HCT116 (cell line): ENCODE results near the gene TCERG1L. TPM values are rescaled to one million over a fixed set of nuclear protein-coding genes. Genes with fewer than 3 reads are reported as not detected.

ENCODE experiments used
- ATAC-seq: fragments of 200-7000 bp; cut with Tn5 transposase; 2 replicates; pipeline ENCODE4 v1.9.1; 2020; ENCODE audit warnings: mild to moderate bottlenecking, moderate library complexity
- BruUV-seq: library from RNA; stranded (reverse); fragments of 400-500 nt; replicated peaks from 2 replicates; lab custom pipeline; 2021; lab: Mats Ljungman, UMichigan
- CTCF ChIA-PET: fragments of 300-600 bp; sonication (Branson Sonifier 250); formaldehyde crosslinking; loops from one replicate; lab custom pipeline; 2021; ENCODE audit warnings: antibody characterized with exemption; lab: Charles Lee
- POLR2A ChIA-PET: fragments of 300-600, 350-600 bp; sonication (Branson Sonifier 250); formaldehyde crosslinking; loops from one replicate; lab custom pipeline; 2021; ENCODE audit warnings: antibody characterized with exemption; lab: Charles Lee
- RAD21 ChIA-PET, 2 experiments: fragments of 300-600 bp; sonication (Branson Sonifier 250); formaldehyde crosslinking; loops; one replicate each; lab custom pipeline; 2023; ENCODE audit warnings: low total read pairs in 2 of 2; ENCODE audit not compliant: uncharacterized antibody in 2 of 2, unreplicated experiment in 2 of 2, low non-redundant PET in 1 of 2; lab: Charles Lee
- DNase-seq: peaks from one replicate; pipeline ENCODE4 v3.0.0-alpha.2; 2010; ENCODE audit warnings: low read depth, low spot score
- H2AFZ ChIP-seq: fragments of 200-600 bp; shearing (Covaris generic), sonication (generic); 2 replicates; pipeline ENCODE4 v1.6.1; 2017; ENCODE audit warnings: low read depth, mixed run types, mixed read lengths, antibody characterized with exemption, low read length; ENCODE audit not compliant: poor library complexity, severe bottlenecking
- H3K27ac ChIP-seq: 2 replicates; pipeline ENCODE4 v1.5.1; 2012; ENCODE audit warnings: low read depth, low read length
- H3K27me3 ChIP-seq: fragments of 200-600 bp; sonication (generic); 2 replicates; pipeline ENCODE4 v1.6.1; 2016; ENCODE audit warnings: mixed run types, low read length, mixed read lengths; ENCODE audit not compliant: insufficient read depth
- H3K36me3 ChIP-seq, 2 experiments: fragments of 200-500 bp in 1 of 2; fragments of 200-600 bp in 1 of 2; sonication (Bioruptor generic) in 1 of 2; sonication (generic) in 1 of 2; 2 replicates each; pipeline versions ENCODE4 v1.5.1 to v1.6.1; 2014 to 2016; ENCODE audit warnings: low read length in 2 of 2, inconsistent platforms in 1 of 2, mixed read lengths in 1 of 2, mixed run types in 1 of 2; ENCODE audit not compliant: insufficient read depth in 2 of 2, control insufficient read depth in 1 of 2
- H3K4me1 ChIP-seq, 2 experiments: fragments of 200-600 bp in 1 of 2; sonication (generic) in 1 of 2; 2 replicates each; pipeline versions ENCODE4 v1.5.1 to v1.6.1; 2012 to 2017; ENCODE audit warnings: low read length in 2 of 2, inconsistent platforms in 1 of 2, mild to moderate bottlenecking in 1 of 2, mixed read lengths in 1 of 2, mixed run types in 1 of 2, moderate library complexity in 1 of 2; ENCODE audit not compliant: insufficient read depth in 2 of 2, control insufficient read depth in 1 of 2
- H3K4me2 ChIP-seq: fragments of 200-600 bp; sonication (generic); 2 replicates; pipeline ENCODE4 v1.6.1; 2017; ENCODE audit warnings: mixed run types, low read length, mixed read lengths
- H3K4me3 ChIP-seq, 2 experiments: fragments of 200-600 bp in 1 of 2; sonication (generic) in 1 of 2; replicated peaks in 1 of 2; 2 replicates each; pipeline ENCODE4 v1.5.1; 2011 to 2016; ENCODE audit warnings: low read length in 2 of 2, control low read depth in 1 of 2, low read depth in 1 of 2, mild to moderate bottlenecking in 1 of 2, mixed read lengths in 1 of 2, mixed run types in 1 of 2
- H3K79me2 ChIP-seq: fragments of 200-600 bp; sonication (generic); 2 replicates; pipeline ENCODE4 v1.6.1; 2017; ENCODE audit warnings: mild to moderate bottlenecking, mixed run types, low read length, moderate library complexity, mixed read lengths; ENCODE audit not compliant: insufficient read depth
- H3K9ac ChIP-seq: fragments of 200-600 bp; sonication (generic); 2 replicates; pipeline ENCODE4 v1.6.1; 2016; ENCODE audit warnings: low read length, mixed read lengths
- H3K9me2 ChIP-seq: fragments of 200-600 bp; sonication (generic), shearing (Covaris generic); 2 replicates; pipeline ENCODE4 v1.6.1; 2017; ENCODE audit warnings: mixed run types, mild to moderate bottlenecking, moderate library complexity; ENCODE audit not compliant: insufficient read depth
- H3K9me3 ChIP-seq, 2 experiments: fragments of 200-500 bp in 1 of 2; fragments of 200-600 bp in 1 of 2; sonication (Bioruptor generic) in 1 of 2; sonication (generic) in 1 of 2; 2 replicates each; pipeline ENCODE4 v1.6.1; 2014 to 2017; ENCODE audit warnings: low read length in 2 of 2, mixed read lengths in 2 of 2, inconsistent platforms in 1 of 2, low read depth in 1 of 2, mild to moderate bottlenecking in 1 of 2, mixed run types in 1 of 2, moderate library complexity in 1 of 2; ENCODE audit not compliant: control insufficient read depth in 1 of 2, insufficient read depth in 1 of 2
- H4K20me1 ChIP-seq: fragments of 200-600 bp; sonication (generic), shearing (Covaris generic); 2 replicates; pipeline ENCODE4 v1.6.1; 2017; ENCODE audit warnings: mixed run types, mild to moderate bottlenecking, moderate library complexity; ENCODE audit not compliant: insufficient read depth
- ATF3 ChIP-seq: IDR thresholded peaks from 2 replicates; pipeline ENCODE4 v1.6.1; 2012
- CEBPB ChIP-seq: IDR thresholded peaks from 2 replicates; pipeline ENCODE4 v1.6.1; 2012; ENCODE audit warnings: low read depth
- CTCF ChIP-seq, 3 experiments: fragments of 200-600 bp in 1 of 3; sonication (generic) in 1 of 3; IDR thresholded peaks in 2 of 3; conservative IDR thresholded peaks in 1 of 3; 2 replicates each; pipeline ENCODE4 v1.5.1; 2012 to 2017; ENCODE audit warnings: low read depth in 2 of 3, low read length in 2 of 3, antibody characterized with exemption in 1 of 3, borderline replicate concordance in 1 of 3, control low read depth in 1 of 3, mild to moderate bottlenecking in 1 of 3, mixed read lengths in 1 of 3, mixed run types in 1 of 3, moderate library complexity in 1 of 3; ENCODE audit not compliant: insufficient read depth in 1 of 3
- MAX ChIP-seq: IDR thresholded peaks from 2 replicates; pipeline ENCODE4 v1.6.1; 2012
- POLR2AphosphoS5 ChIP-seq: IDR thresholded peaks from 2 replicates; pipeline ENCODE4 v1.6.1; 2011; ENCODE audit warnings: mild to moderate bottlenecking, low read depth, low read length, moderate library complexity
- REST ChIP-seq: IDR thresholded peaks from 2 replicates; pipeline ENCODE4 v1.6.1; 2012; ENCODE audit warnings: low read depth
- SIN3A ChIP-seq: IDR thresholded peaks from 2 replicates; pipeline ENCODE4 v1.6.1; 2012; ENCODE audit warnings: low read depth
- SRF ChIP-seq: IDR thresholded peaks from 2 replicates; pipeline ENCODE4 v1.6.1; 2012; ENCODE audit warnings: low read depth
- YY1 ChIP-seq: IDR thresholded peaks from 2 replicates; pipeline ENCODE4 v1.6.1; 2011; ENCODE audit warnings: low read length, low read depth, moderate library complexity, mild to moderate bottlenecking; ENCODE audit not compliant: insufficient replicate concordance; ENCODE audit errors: extremely low read depth
- intact Hi-C: fragments of 100-400 bp; cut with micrococcal nuclease; formaldehyde crosslinking; loops from 2 replicates; pipeline ENCODE4 v1.10.0; 2022
- total RNA-seq: library from RNA; stranded (reverse); gene quantifications from one replicate; pipeline ENCODE4 v1.2.1, GENCODE V29; 2021; ENCODE audit not compliant: unreplicated experiment

TCERG1L gene
- total RNA-seq, 1 experiment from 2014 or later: not detected

GRCh38 chr10:131134001-131134576 is 177.4 kb downstream of the TCERG1L start:
- CTCF ChIA-PET: no interaction called here
- Histone ChIP-seq H3K4me3 (no peak overlapping the region), H3K4me2 (no peak overlapping the region), H3K4me1 (no peaks in the 10 kb centered on the region), H3K27ac (no peak overlapping the region), H3K36me3 (no peaks in the 10 kb centered on the region), H3K9me2 (no peaks in the 10 kb centered on the region), H3K79me2 (no peaks in the 10 kb centered on the region), H3K9me3 (no peaks in the 10 kb centered on the region), H4K20me1 (no peaks in the 10 kb centered on the region), H3K9ac (no peak overlapping the region), H2AFZ (no peak overlapping the region), H3K27me3 (no peaks in the 10 kb centered on the region)
- DNase-seq (no peak), ATAC-seq (peak; percentile 44; the same call in 1 of the 2 replicates)
- POLR2A ChIA-PET: no interaction called here
- BruUV-seq: no TSS peak
- RAD21 ChIA-PET: no interaction called here
- intact Hi-C loops: no loop called here
- TF ChIP-seq SIN3A (no peak), CTCF (IDR thresholded peaks at IDR 0.05 in 2 of 3, conservative IDR thresholded peaks at IDR 0.05 in 1 of 3; ENCODE audit: borderline replicate concordance in 1 of 3, insufficient read depth in 1 of 3, low read depth in 2 of 3, low read length in 2 of 3) (peak in 1 of 3 experiments; percentile 16; a peak in 1 of 6 replicates), CEBPB (no peak)

- H3K4me2 ChIP-seq: no peak overlapping the region
- H2AFZ ChIP-seq: no peak overlapping the region
- DNase-seq (no peak), ATAC-seq (no peak)
- H3K27ac ChIP-seq: no peak overlapping the region
- intact Hi-C loops: no loop called here
- no peaks in the 10 kb centered on the region for H4K20me1 ChIP-seq
- ChIA-PET RAD21 (no interaction called here), CTCF (no interaction called here), POLR2A (no interaction called here)
- no peaks in the 10 kb centered on the region for H3K79me2 ChIP-seq
- BruUV-seq: no TSS peak
- no peaks in the 10 kb centered on the region for H3K4me1 ChIP-seq
- H3K9me3 ChIP-seq: no peaks in the 10 kb centered on the region
- H3K4me3 ChIP-seq: no peak overlapping the region
- no peaks in the 10 kb centered on the region for H3K36me3 ChIP-seq
- no peaks in the 10 kb centered on the region for H3K27me3 ChIP-seq
- no peak overlapping the region for H3K9ac ChIP-seq
- no peaks in the 10 kb centered on the region for H3K9me2 ChIP-seq
- TF ChIP-seq REST: no peak
- TF ChIP-seq CEBPB: no peak
- TF ChIP-seq SIN3A: no peak
- no peak for TF ChIP-seq SRF
- TF ChIP-seq POLR2AphosphoS5: no peak
- no peak for TF ChIP-seq YY1
- TF ChIP-seq ATF3: no peak
- TF ChIP-seq MAX: no peak
- TF ChIP-seq CTCF (IDR thresholded peaks at IDR 0.05 in 2 of 3, conservative IDR thresholded peaks at IDR 0.05 in 1 of 3; ENCODE audit: borderline replicate concordance in 1 of 3, insufficient read depth in 1 of 3, low read depth in 2 of 3, low read length in 2 of 3): no peak
Observed at GRCh38 chr10:131132681-131133080, 178.8 kb downstream of the TCERG1L start.
